H9 (cell line): ENCODE measurements around the gene RERE. TPM values are rescaled to one million over a fixed set of nuclear protein-coding genes. Genes with fewer than 3 reads are reported as not detected.

ENCODE experiments used
- DNase-seq: peaks from one replicate; pipeline ENCODE4 v3.0.0-alpha.2; 2017
- H2AFZ ChIP-seq: one replicate; pipeline ENCODE4 v1.6.1; 2013; ENCODE audit warnings: mild to moderate bottlenecking, low read length, control low read depth, moderate library complexity
- H2AK5ac ChIP-seq: 2 replicates; pipeline ENCODE4 v1.6.1; 2013; ENCODE audit warnings: low read length, control low read depth, mixed read lengths; ENCODE audit not compliant: insufficient read length
- H2BK120ac ChIP-seq: one replicate; pipeline ENCODE4 v1.6.1; 2013; ENCODE audit warnings: low read depth, mild to moderate bottlenecking, low read length, control low read depth, inconsistent platforms; ENCODE audit not compliant: poor library complexity, severe bottlenecking
- H2BK12ac ChIP-seq: 2 replicates; pipeline ENCODE4 v1.6.1; 2013; ENCODE audit warnings: low read length, control low read depth, mixed read lengths, low read depth; ENCODE audit not compliant: insufficient read length
- H2BK15ac ChIP-seq: 2 replicates; pipeline ENCODE4 v1.6.1; 2013; ENCODE audit warnings: low read depth, low read length, control low read depth
- H2BK20ac ChIP-seq: one replicate; pipeline ENCODE4 v1.6.1; 2013; ENCODE audit warnings: low read depth, mild to moderate bottlenecking, low read length, control low read depth, inconsistent platforms; ENCODE audit not compliant: poor library complexity, severe bottlenecking
- H2BK5ac ChIP-seq: 2 replicates; pipeline ENCODE4 v1.6.1; 2013; ENCODE audit warnings: low read length, control low read depth, mixed read lengths; ENCODE audit not compliant: insufficient read length
- H3K14ac ChIP-seq: 2 replicates; pipeline ENCODE4 v1.6.1; 2013; ENCODE audit warnings: low read length, control low read depth; ENCODE audit not compliant: insufficient read depth
- H3K18ac ChIP-seq: 2 replicates; pipeline ENCODE4 v1.6.1; 2013; ENCODE audit warnings: low read depth, mild to moderate bottlenecking, mixed read lengths, low read length, control low read depth; ENCODE audit not compliant: insufficient read length
- H3K23ac ChIP-seq: 2 replicates; pipeline ENCODE4 v1.6.1; 2013; ENCODE audit warnings: low read length, control low read depth, mixed read lengths, low read depth; ENCODE audit not compliant: insufficient read length
- H3K23me2 ChIP-seq: 2 replicates; pipeline ENCODE4 v1.6.1; 2013; ENCODE audit warnings: low read depth, mild to moderate bottlenecking, mixed read lengths, low read length, control low read depth; ENCODE audit not compliant: insufficient read length, poor library complexity, severe bottlenecking
- H3K27ac ChIP-seq: 2 replicates; pipeline ENCODE4 v1.5.1; 2013; ENCODE audit warnings: low read length, control low read depth, mixed read lengths, low read depth; ENCODE audit not compliant: insufficient read length
- H3K27me3 ChIP-seq: 2 replicates; pipeline ENCODE4 v1.6.1; 2013; ENCODE audit warnings: low read length, control low read depth, inconsistent platforms; ENCODE audit not compliant: insufficient read depth
- H3K4ac ChIP-seq: 2 replicates; pipeline ENCODE4 v1.6.1; 2013; ENCODE audit warnings: low read depth, mild to moderate bottlenecking, control low read depth, inconsistent platforms, low read length, moderate library complexity
- H3K4me1 ChIP-seq: 2 replicates; pipeline ENCODE4 v1.6.1; 2013; ENCODE audit warnings: low read length, control low read depth, inconsistent platforms; ENCODE audit not compliant: insufficient read depth
- H3K4me2 ChIP-seq: 2 replicates; pipeline ENCODE4 v1.6.1; 2013; ENCODE audit warnings: low read length, control low read depth, mixed read lengths; ENCODE audit not compliant: insufficient read length, insufficient read depth
- H3K56ac ChIP-seq: 2 replicates; pipeline ENCODE4 v1.6.1; 2013; ENCODE audit warnings: low read depth, mild to moderate bottlenecking, mixed read lengths, low read length, control low read depth; ENCODE audit not compliant: insufficient read length
- H3K79me1 ChIP-seq: 2 replicates; pipeline ENCODE4 v1.6.1; 2013; ENCODE audit warnings: low read depth, mild to moderate bottlenecking, moderate library complexity, low read length, control low read depth, inconsistent platforms; ENCODE audit not compliant: insufficient read depth, poor library complexity, severe bottlenecking
- H3K79me2 ChIP-seq: 2 replicates; pipeline ENCODE4 v1.6.1; 2013; ENCODE audit warnings: low read length, control low read depth, inconsistent platforms; ENCODE audit not compliant: insufficient read depth
- H3K9ac ChIP-seq: 2 replicates; pipeline ENCODE4 v1.6.1; 2013; ENCODE audit warnings: low read length, control low read depth, mixed read lengths; ENCODE audit not compliant: insufficient read length; ENCODE audit errors: extremely low read depth
- H3K9me3 ChIP-seq: one replicate; pipeline ENCODE4 v1.6.1; 2013; ENCODE audit warnings: low read depth, low read length, inconsistent platforms; ENCODE audit not compliant: control insufficient read depth
- H3T11ph ChIP-seq: one replicate; pipeline ENCODE4 v1.6.1; 2013; ENCODE audit warnings: mild to moderate bottlenecking, low read length, control low read depth, inconsistent platforms
- H4K20me1 ChIP-seq: one replicate; pipeline ENCODE4 v1.6.1; 2013; ENCODE audit not compliant: control insufficient read depth, insufficient read length, insufficient read depth
- H4K5ac ChIP-seq: 2 replicates; pipeline ENCODE4 v1.6.1; 2013; ENCODE audit warnings: low read depth, mild to moderate bottlenecking, mixed read lengths, low read length, control low read depth; ENCODE audit not compliant: insufficient read length
- H4K8ac ChIP-seq: replicated peaks from 2 replicates; pipeline ENCODE4 v1.6.1; 2013; ENCODE audit warnings: low read length, control low read depth, mixed read lengths, low read depth; ENCODE audit not compliant: insufficient read length
- H4K91ac ChIP-seq: 2 replicates; pipeline ENCODE4 v1.6.1; 2013; ENCODE audit warnings: low read depth, mild to moderate bottlenecking, moderate library complexity, mixed read lengths, low read length, control low read depth; ENCODE audit not compliant: insufficient read length
- H3K27ac Mint-ChIP-seq, 3 experiments: 2 replicates in 2 of 3; 3 replicates in 1 of 3; pipeline ENCODE4 v1.8.0; 2020 to 2021; ENCODE audit warnings: mixed read lengths in 3 of 3, mild to moderate bottlenecking in 1 of 3, moderate library complexity in 1 of 3
- H3K27me3 Mint-ChIP-seq: 2 replicates; pipeline ENCODE4 v1.8.0; 2021; ENCODE audit warnings: low read depth, mild to moderate bottlenecking, moderate library complexity, mixed read lengths
- H3K36me3 Mint-ChIP-seq, 3 experiments: 2 replicates in 2 of 3; 3 replicates in 1 of 3; pipeline ENCODE4 v1.8.0; 2020 to 2021; ENCODE audit warnings: low read depth in 3 of 3, mixed read lengths in 3 of 3; ENCODE audit not compliant: insufficient read depth in 1 of 3
- H3K4me1 Mint-ChIP-seq, 2 experiments: 2 replicates each; pipeline ENCODE4 v1.8.0; 2020; ENCODE audit warnings: mixed read lengths in 2 of 2
- H3K4me3 Mint-ChIP-seq, 2 experiments: 2 replicates in 1 of 2; 3 replicates in 1 of 2; pipeline ENCODE4 v1.8.0; 2020 to 2021; ENCODE audit warnings: mild to moderate bottlenecking in 2 of 2, mixed read lengths in 2 of 2, moderate library complexity in 1 of 2
- H3K9me3 Mint-ChIP-seq, 2 experiments: 2 replicates in 1 of 2; 3 replicates in 1 of 2; pipeline ENCODE4 v1.8.0; 2020; ENCODE audit warnings: mild to moderate bottlenecking in 2 of 2, mixed read lengths in 2 of 2, moderate library complexity in 1 of 2
- CTCF ChIP-seq: fragments of 200-600 bp; sonication (generic); conservative IDR thresholded peaks from 3 replicates; pipeline ENCODE4 v1.8.0; 2021; ENCODE audit warnings: antibody characterized with exemption, mild to moderate bottlenecking
- WGBS: extraction: QIAGEN DNeasy Blood & Tissue Kit; methylation state at CpG from one replicate; pipeline ENCODE4 v1.1.7; 2013; ENCODE audit warnings: missing lambda C conversion rate, low lambda C conversion rate, mixed read lengths; ENCODE audit not compliant: insufficient read length; ENCODE audit errors: extremely low coverage; 5-methylcytosine and 5-hydroxymethylcytosine counted together
- total RNA-seq: library from RNA; stranded (reverse); gene quantifications from 2 replicates; pipeline ENCODE4 v1.2.1, GENCODE V29; 2021

Gene RERE
- total RNA-seq, 1 experiment from 2014 or later = 103 TPM

DNA sequence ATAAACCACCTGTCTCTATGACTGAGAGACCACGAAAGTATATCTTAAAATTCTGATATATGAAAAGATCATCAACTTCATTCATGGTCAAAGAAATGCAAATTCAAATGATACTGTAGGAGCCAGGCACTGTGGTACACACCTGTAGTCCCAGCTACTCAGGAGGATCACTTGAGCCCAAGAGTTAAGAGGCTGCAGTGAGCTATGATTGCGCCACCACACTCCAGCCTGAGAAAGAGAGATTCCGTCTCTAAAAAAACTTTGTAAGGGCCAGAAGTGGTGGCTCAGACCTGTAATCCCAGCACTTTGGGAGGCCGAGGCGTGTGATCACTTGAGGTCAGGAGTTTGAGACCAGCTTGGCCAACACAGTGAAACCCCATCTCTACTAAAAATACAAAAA is 17.0 kb downstream of the RERE start:
- Mint-ChIP-seq H3K36me3 (peaks cover 0 to 6% (median 1%) of the 10 kb centered on the region in 3 experiments; a peak in 2 of 7 replicates), H3K27me3 (no peaks in the 10 kb centered on the region), H3K4me3 (no peak overlapping the region), H3K27ac (no peak overlapping the region), H3K4me1 (peaks cover 15 to 20% of the 10 kb centered on the region in 2 experiments), H3K9me3 (no peaks in the 10 kb centered on the region)
- Histone ChIP-seq H3K23me2 (no peaks in the 10 kb centered on the region), H3K14ac (no peak overlapping the region), H2AFZ (no peak overlapping the region), H2BK20ac (no peak overlapping the region), H3K79me1 (peaks cover 2% of the 10 kb centered on the region), H3K27me3 (no peaks in the 10 kb centered on the region), H2BK5ac (no peak overlapping the region), H4K91ac (no peak overlapping the region), H4K20me1 (no peaks in the 10 kb centered on the region), H4K5ac (no peak overlapping the region), H3K23ac (no peak overlapping the region), H2BK12ac (no peak overlapping the region), H2AK5ac (no peak overlapping the region), H4K8ac (no peak overlapping the region), H3K4ac (no peak overlapping the region), H3K4me1 (no peaks in the 10 kb centered on the region), H3K4me2 (no peak overlapping the region), H3K9ac (no peak overlapping the region), H2BK120ac (no peak overlapping the region), H3K18ac (no peak overlapping the region), H3K27ac (no peak overlapping the region), H3K56ac (no peak overlapping the region), H2BK15ac (no peak overlapping the region), H3K79me2 (no peaks in the 10 kb centered on the region; the same call in 1 of the 2 replicates), H3T11ph (no peak overlapping the region), H3K9me3 (no peaks in the 10 kb centered on the region)
- WGBS = no CpG with 5 or more reads among the region's 5 CpGs
- no peak for DNase-seq
- TF ChIP-seq CTCF = no peak
